ENCODE measurements around the gene TSPAN18.

DNA sequence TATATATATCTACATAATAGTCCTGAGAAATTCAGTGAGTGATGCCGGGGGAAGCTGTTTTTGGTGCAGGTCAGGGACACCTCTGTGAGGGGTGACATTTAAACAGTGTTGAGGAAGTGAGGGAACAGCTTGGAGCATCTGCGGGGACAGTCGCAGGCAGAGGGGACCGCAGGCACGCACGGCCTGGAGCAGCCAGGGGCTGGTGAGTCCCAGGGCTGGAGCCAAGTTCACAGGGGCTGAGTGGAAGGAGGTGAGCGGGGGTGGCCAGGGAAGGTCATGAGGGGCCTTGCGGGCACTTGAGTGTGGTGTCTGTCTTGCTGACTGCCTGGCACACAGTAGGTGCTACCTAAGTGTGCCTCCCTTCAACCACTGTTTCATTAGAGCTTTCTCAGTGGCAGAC lies 65.4 kb downstream of the TSPAN18 start:
- TF ChIP-seq POLR2AphosphoS5 (IDR thresholded peaks at IDR 0.05): no peak
- TF ChIP-seq POLR2A (IDR thresholded peaks at IDR 0.05; ENCODE audit: low read depth): no peak
- no peak for TF ChIP-seq CTCF (IDR thresholded peaks at IDR 0.05)
